GM12892 (cell line): ENCODE results near the gene HPGDS.

Experiments
- POLR2A ChIP-seq: IDR thresholded peaks from 2 replicates; pipeline ENCODE4 v1.6.1; 2011; ENCODE audit warnings: low read depth, low read length, control low read depth
- TAF1 ChIP-seq: IDR thresholded peaks from 2 replicates; pipeline ENCODE4 v1.6.1; 2011; ENCODE audit warnings: low read depth, mild to moderate bottlenecking, control low read depth, low read length, borderline replicate concordance

GRCh38 chr4:94284889-94285288, 57.7 kb downstream of the HPGDS start:
- TF ChIP-seq POLR2A (no peak), TAF1 (no peak)
